K562 (cell line): Measurements from ENCODE around the gene NOL4L. TPM values are rescaled to one million over a fixed set of nuclear protein-coding genes. Genes with fewer than 3 reads are reported as not detected.

Experiments used
- CBFA2T3 ChIP-seq: fragments of 450-650 bp; IDR thresholded peaks from 2 replicates; pipeline ENCODE4 v1.6.1; 2017
- CEBPB ChIP-seq: fragments of 450-650 bp; IDR thresholded peaks from 2 replicates; pipeline ENCODE4 v1.6.1; 2016; ENCODE audit warnings: missing genetic modification characterization, missing compliant biosample characterization
- CHD4 ChIP-seq: fragments of 200-600 bp; sonication (generic); IDR thresholded peaks from 3 replicates; pipeline ENCODE4 v1.6.1; 2012; ENCODE audit warnings: low read depth, mild to moderate bottlenecking, mixed read lengths, low read length, inconsistent platforms; ENCODE audit not compliant: insufficient read depth, insufficient replicate concordance, poor library complexity, severe bottlenecking
- CREM ChIP-seq: IDR thresholded peaks from 2 replicates; pipeline ENCODE4 v1.6.1; 2014; ENCODE audit warnings: antibody characterized with exemption, low read depth
- KLF16 ChIP-seq: IDR thresholded peaks from 2 replicates; pipeline ENCODE4 v1.6.1; 2016; ENCODE audit warnings: antibody characterized with exemption
- MIER1 ChIP-seq: fragments of 450-650 bp; IDR thresholded peaks from 2 replicates; pipeline ENCODE4 v1.6.1; 2016; ENCODE audit warnings: antibody characterized with exemption, mild to moderate bottlenecking, low read depth
- NCOA6 ChIP-seq: fragments of 450-650 bp; IDR thresholded peaks from 2 replicates; pipeline ENCODE4 v1.6.1; 2017; ENCODE audit warnings: mild to moderate bottlenecking
- NELFE ChIP-seq: IDR thresholded peaks from 2 replicates; pipeline ENCODE4 v1.6.1; 2011; ENCODE audit warnings: mild to moderate bottlenecking; ENCODE audit not compliant: insufficient read depth, insufficient read length
- NFE2L1 ChIP-seq: fragments of 450-650 bp; IDR thresholded peaks from 2 replicates; pipeline ENCODE4 v1.6.1; 2016; ENCODE audit warnings: missing genetic modification characterization, low read depth, mild to moderate bottlenecking, missing compliant biosample characterization, moderate library complexity, borderline replicate concordance
- OTX1 ChIP-seq: fragments of 450-650 bp; formaldehyde crosslinking; IDR thresholded peaks from 2 replicates; pipeline ENCODE4 v1.4.0; 2022; ENCODE audit warnings: mild to moderate bottlenecking
- PHF20 ChIP-seq: fragments of 450-650 bp; IDR thresholded peaks from 2 replicates; pipeline ENCODE4 v1.6.1; 2018; ENCODE audit not compliant: partially characterized antibody
- PML ChIP-seq: IDR thresholded peaks from 2 replicates; pipeline ENCODE4 v1.6.1; 2012; ENCODE audit warnings: low read length, inconsistent platforms
- PURB ChIP-seq: sonication (generic); formaldehyde crosslinking; IDR thresholded peaks from 2 replicates; pipeline ENCODE4 v1.9.0; 2021; ENCODE audit warnings: low read depth, mild to moderate bottlenecking, missing genetic modification reagents
- RAD21 ChIP-seq, 2 experiments: fragments of 250-450 bp in 1 of 2; fragments of 450-650 bp in 1 of 2; sonication (Bioruptor Pico) in 1 of 2; formaldehyde crosslinking in 1 of 2; IDR thresholded peaks in 1 of 2; conservative IDR thresholded peaks in 1 of 2; 2 replicates each; pipeline versions ENCODE4 v1.4.0 to v1.8.0; 2020 to 2022; ENCODE audit warnings: mild to moderate bottlenecking in 2 of 2, moderate library complexity in 1 of 2
- RBM25 ChIP-seq: fragments of 200-400 bp; formaldehyde crosslinking; IDR thresholded peaks from 2 replicates; pipeline ENCODE4 v1.6.1; 2018; ENCODE audit warnings: low read length, low read depth, moderate library complexity; ENCODE audit not compliant: severe bottlenecking
- TAL1 ChIP-seq: fragments of 450-650 bp; IDR thresholded peaks from 2 replicates; pipeline ENCODE4 v1.6.1; 2016; ENCODE audit warnings: mild to moderate bottlenecking
- TSHZ1 ChIP-seq: fragments of 250-450 bp; sonication (Bioruptor Pico); IDR thresholded peaks from 2 replicates; pipeline ENCODE4 v1.4.0; 2020; ENCODE audit warnings: mild to moderate bottlenecking, moderate library complexity
- WHSC1 ChIP-seq: IDR thresholded peaks from one replicate; pipeline ENCODE4 v1.6.1; 2012; ENCODE audit warnings: low read length, control low read depth, inconsistent platforms
- XRCC5 ChIP-seq: fragments of 200-400 bp; formaldehyde crosslinking; IDR thresholded peaks from 2 replicates; pipeline ENCODE4 v1.6.1; 2017; ENCODE audit warnings: low read depth, mild to moderate bottlenecking, low read length
- polyA plus RNA-seq, 8 experiments: library from polyadenylated mRNA; depleted of rRNA in 4 of 8; stranded (reverse) in 5 of 8; unstranded in 3 of 8; fragments of >200 nt; fragmentation: Nextera tagmentation in 2 of 8; fragmentation: Illumina TruSeq in 1 of 8; extraction: Ambion mirVana in 2 of 8; extraction: Trizol in 1 of 8; gene quantifications; 2 replicates each; pipeline versions ENCODE4 v1.2.1 to v1.2.3, GENCODE V29; 2011 to 2014; ENCODE audit warnings: inconsistent platforms in 1 of 8, missing spikeins in 1 of 8
- total RNA-seq, 7 experiments: library from RNA; depleted of rRNA in 6 of 7; stranded (reverse); fragments of >200 nt in 6 of 7; fragmentation: Illumina TruSeq in 2 of 7; extraction: Trizol in 2 of 7; gene quantifications; 2 replicates each; pipeline versions ENCODE4 v1.2.1 to v1.2.3, GENCODE V29; 2011 to 2021; ENCODE audit warnings: low replicate concordance in 1 of 7
- TF ChIP-seq, protein P1 (sequence below), 3 experiments: fragments of 200-800 bp in 1 of 3; sonication (Bioruptor generic) in 1 of 3; sonication (generic) in 1 of 3; formaldehyde crosslinking in 1 of 3; IDR thresholded peaks; 2 replicates each; pipeline versions ENCODE4 v1.6.1 to v1.8.0; 2016 to 2022; ENCODE audit warnings: mild to moderate bottlenecking in 2 of 3, missing compliant biosample characterization in 2 of 3, missing genetic modification characterization in 2 of 3, missing genetic modification reagents in 1 of 3
- TF ChIP-seq, protein P2 (sequence below): sonication (generic); formaldehyde crosslinking; IDR thresholded peaks from 2 replicates; pipeline ENCODE4 v1.8.1; 2023; ENCODE audit warnings: mild to moderate bottlenecking, missing genetic modification reagents

Gene NOL4L
- total and polyA plus RNA-seq, 9 of the 15 experiments (the other 6 are each of a cell fraction or from before 2014, with no cell fraction given), result 5.1 to 36.2 (median 13.6) TPM

DNA sequence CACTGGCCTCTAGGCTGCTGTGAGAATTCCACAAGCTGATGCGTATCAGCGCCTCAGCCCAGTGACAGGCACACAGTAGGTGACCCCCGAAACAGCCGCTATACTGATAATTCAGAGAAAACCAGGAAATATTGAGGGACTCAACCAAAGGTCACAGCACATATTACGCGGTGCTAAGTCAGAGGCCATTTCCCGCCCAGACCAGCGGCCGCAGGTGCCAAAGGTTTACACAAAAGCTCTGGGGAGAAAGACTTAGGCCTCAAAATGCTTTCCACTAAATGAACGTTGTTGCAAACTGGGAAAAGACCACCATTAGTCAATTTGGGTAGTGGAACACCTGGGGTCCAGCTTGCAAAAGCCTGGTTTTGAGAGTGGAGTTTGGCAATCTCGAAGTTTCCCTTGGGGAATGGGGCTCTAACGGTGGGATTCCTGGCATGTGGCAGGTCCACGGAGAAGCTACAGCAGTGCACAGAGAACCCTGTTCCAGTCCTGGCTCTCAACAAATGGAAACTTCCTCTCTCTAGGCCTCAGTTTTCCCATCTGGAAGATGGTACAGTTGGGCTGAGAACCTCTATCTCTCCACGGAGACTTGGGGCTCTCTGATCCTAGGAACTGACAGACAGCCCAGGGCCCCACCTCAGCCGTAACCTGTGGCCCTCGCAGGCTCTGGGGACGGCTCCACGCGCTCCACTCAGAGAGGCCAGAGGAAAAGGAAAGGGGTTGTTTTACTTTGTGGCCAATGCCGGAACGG is 4.7 kb downstream of the NOL4L start (continued):
- TF ChIP-seq TSHZ1 (CRISPR knock-in tag), result no peak
- no peak for TF ChIP-seq NCOA6
- TF ChIP-seq CREM, result no peak
- TF ChIP-seq TAL1, result no peak
- no peak for TF ChIP-seq MIER1
- TF ChIP-seq KLF16, result no peak
- no peak for TF ChIP-seq PURB (CRISPR knock-in tag)
- no peak; the same call in 1 of the 2 replicates for TF ChIP-seq PML
- TF ChIP-seq PHF20, result no peak
- TF ChIP-seq CEBPB (tag), result no peak
- 0 out of 4 replicates have a peak, but pooled peaks of 1 of the 2 experiments have one; percentile 8 for TF ChIP-seq RAD21 (CRISPR knock-in tag; conservative IDR thresholded peaks at IDR 0.05 in 1 of 2, IDR thresholded peaks at IDR 0.05 in 1 of 2)
- TF ChIP-seq, protein P1, sequence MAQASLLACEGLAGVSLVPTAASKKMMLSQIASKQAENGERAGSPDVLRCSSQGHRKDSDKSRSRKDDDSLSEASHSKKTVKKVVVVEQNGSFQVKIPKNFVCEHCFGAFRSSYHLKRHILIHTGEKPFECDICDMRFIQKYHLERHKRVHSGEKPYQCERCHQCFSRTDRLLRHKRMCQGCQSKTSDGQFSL (CRISPR knock-in tag; IDR thresholded peaks at IDR 0.05), result no peak
- TF ChIP-seq, protein P1 (tag; IDR thresholded peaks at IDR 0.05), result peak in 1 of 2 experiments; percentile 21; a peak in 1 of 4 replicates
- TF ChIP-seq XRCC5, result peak; percentile 42; the same call in 1 of the 2 replicates
- TF ChIP-seq NELFE, result no peak
- TF ChIP-seq, protein P2, sequence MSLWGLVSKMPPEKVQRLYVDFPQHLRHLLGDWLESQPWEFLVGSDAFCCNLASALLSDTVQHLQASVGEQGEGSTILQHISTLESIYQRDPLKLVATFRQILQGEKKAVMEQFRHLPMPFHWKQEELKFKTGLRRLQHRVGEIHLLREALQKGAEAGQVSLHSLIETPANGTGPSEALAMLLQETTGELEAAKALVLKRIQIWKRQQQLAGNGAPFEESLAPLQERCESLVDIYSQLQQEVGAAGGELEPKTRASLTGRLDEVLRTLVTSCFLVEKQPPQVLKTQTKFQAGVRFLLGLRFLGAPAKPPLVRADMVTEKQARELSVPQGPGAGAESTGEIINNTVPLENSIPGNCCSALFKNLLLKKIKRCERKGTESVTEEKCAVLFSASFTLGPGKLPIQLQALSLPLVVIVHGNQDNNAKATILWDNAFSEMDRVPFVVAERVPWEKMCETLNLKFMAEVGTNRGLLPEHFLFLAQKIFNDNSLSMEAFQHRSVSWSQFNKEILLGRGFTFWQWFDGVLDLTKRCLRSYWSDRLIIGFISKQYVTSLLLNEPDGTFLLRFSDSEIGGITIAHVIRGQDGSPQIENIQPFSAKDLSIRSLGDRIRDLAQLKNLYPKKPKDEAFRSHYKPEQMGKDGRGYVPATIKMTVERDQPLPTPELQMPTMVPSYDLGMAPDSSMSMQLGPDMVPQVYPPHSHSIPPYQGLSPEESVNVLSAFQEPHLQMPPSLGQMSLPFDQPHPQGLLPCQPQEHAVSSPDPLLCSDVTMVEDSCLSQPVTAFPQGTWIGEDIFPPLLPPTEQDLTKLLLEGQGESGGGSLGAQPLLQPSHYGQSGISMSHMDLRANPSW (CRISPR knock-in tag), result no peak
- no peak for TF ChIP-seq NFE2L1 (tag)
- peak; percentile 89 for TF ChIP-seq RBM25
- no peak for TF ChIP-seq WHSC1
- no peak for TF ChIP-seq CHD4
- no peak for TF ChIP-seq CBFA2T3
- TF ChIP-seq OTX1 (CRISPR knock-in tag), result no peak
